DND-41 (cell line): ENCODE data around the gene AATK.

ENCODE experiments used
- EZH2 ChIP-seq: IDR thresholded peaks from 3 replicates; pipeline ENCODE4 v1.6.1; 2012; ENCODE audit warnings: borderline replicate concordance, low read depth, mild to moderate bottlenecking, moderate library complexity, low read length, inconsistent platforms; ENCODE audit not compliant: severe bottlenecking
- TF ChIP-seq, protein P1 (sequence below): IDR thresholded peaks from 2 replicates; pipeline ENCODE4 v1.5.1; 2012; ENCODE audit warnings: borderline replicate concordance, low read length, moderate library complexity, mild to moderate bottlenecking; ENCODE audit not compliant: poor library complexity, severe bottlenecking; ENCODE audit errors: extremely low read depth

DNA sequence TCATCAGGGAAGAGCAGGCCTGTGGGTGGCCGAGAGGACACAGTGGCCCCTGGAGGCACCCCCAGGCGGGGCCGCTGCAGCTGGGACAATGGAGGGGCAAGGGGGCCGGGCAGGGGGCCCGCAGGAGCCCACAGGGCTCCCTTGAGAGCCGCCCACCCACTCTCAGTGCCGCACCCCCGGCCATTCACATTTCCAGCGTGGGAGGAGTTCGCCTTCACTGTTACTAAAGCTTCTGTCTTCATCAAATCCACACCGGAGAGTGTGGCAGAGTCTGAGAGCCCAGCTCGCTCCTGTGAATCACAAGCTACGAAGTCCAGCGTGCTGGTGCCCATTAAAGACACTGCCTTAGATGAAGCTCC is 21.6 kb downstream of the AATK start:
- TF ChIP-seq, protein P1, sequence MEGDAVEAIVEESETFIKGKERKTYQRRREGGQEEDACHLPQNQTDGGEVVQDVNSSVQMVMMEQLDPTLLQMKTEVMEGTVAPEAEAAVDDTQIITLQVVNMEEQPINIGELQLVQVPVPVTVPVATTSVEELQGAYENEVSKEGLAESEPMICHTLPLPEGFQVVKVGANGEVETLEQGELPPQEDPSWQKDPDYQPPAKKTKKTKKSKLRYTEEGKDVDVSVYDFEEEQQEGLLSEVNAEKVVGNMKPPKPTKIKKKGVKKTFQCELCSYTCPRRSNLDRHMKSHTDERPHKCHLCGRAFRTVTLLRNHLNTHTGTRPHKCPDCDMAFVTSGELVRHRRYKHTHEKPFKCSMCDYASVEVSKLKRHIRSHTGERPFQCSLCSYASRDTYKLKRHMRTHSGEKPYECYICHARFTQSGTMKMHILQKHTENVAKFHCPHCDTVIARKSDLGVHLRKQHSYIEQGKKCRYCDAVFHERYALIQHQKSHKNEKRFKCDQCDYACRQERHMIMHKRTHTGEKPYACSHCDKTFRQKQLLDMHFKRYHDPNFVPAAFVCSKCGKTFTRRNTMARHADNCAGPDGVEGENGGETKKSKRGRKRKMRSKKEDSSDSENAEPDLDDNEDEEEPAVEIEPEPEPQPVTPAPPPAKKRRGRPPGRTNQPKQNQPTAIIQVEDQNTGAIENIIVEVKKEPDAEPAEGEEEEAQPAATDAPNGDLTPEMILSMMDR = no peak
- TF ChIP-seq EZH2 = no peak
